Epithelial cell of esophagus (primary cell): ENCODE results near the gene CLEC1A.

Experiments used
- DNase-seq: peaks from one replicate; pipeline ENCODE4 v3.0.0; 2010; ENCODE audit warnings: low read depth
- H3K4me3 ChIP-seq: 2 replicates; pipeline ENCODE4 v1.5.1; 2011; ENCODE audit warnings: mild to moderate bottlenecking, low read length, control low read depth
- TF ChIP-seq, protein P1 (sequence below): IDR thresholded peaks from 2 replicates; pipeline ENCODE4 v1.5.1; 2011; ENCODE audit warnings: low read depth, mild to moderate bottlenecking, low read length, control low read depth, inconsistent platforms; ENCODE audit not compliant: insufficient read depth; ENCODE audit errors: missing control alignments

Gene CLEC1A

DNA sequence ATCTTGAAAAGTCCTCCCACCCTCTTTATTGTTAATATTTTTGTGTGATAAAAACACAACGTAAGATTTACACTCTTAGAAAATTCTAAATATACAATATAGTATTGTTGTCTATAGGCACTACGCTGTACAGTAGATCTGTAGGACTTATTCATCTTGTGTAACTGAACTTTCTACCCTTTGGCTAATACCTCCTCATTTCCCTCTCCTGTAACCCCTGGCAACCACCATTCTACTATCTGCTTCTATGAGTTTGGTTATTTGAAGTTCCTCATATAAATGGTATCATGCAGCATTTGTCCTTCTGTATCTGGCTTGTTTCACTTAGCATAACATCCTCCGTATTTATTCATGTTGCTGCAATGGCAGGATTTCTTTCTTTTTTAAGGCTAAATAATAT is 73.5 kb downstream of the CLEC1A start:
- no peak for DNase-seq
- TF ChIP-seq, protein P1, sequence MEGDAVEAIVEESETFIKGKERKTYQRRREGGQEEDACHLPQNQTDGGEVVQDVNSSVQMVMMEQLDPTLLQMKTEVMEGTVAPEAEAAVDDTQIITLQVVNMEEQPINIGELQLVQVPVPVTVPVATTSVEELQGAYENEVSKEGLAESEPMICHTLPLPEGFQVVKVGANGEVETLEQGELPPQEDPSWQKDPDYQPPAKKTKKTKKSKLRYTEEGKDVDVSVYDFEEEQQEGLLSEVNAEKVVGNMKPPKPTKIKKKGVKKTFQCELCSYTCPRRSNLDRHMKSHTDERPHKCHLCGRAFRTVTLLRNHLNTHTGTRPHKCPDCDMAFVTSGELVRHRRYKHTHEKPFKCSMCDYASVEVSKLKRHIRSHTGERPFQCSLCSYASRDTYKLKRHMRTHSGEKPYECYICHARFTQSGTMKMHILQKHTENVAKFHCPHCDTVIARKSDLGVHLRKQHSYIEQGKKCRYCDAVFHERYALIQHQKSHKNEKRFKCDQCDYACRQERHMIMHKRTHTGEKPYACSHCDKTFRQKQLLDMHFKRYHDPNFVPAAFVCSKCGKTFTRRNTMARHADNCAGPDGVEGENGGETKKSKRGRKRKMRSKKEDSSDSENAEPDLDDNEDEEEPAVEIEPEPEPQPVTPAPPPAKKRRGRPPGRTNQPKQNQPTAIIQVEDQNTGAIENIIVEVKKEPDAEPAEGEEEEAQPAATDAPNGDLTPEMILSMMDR, result no peak
- no peak overlapping the region for H3K4me3 ChIP-seq

DNA sequence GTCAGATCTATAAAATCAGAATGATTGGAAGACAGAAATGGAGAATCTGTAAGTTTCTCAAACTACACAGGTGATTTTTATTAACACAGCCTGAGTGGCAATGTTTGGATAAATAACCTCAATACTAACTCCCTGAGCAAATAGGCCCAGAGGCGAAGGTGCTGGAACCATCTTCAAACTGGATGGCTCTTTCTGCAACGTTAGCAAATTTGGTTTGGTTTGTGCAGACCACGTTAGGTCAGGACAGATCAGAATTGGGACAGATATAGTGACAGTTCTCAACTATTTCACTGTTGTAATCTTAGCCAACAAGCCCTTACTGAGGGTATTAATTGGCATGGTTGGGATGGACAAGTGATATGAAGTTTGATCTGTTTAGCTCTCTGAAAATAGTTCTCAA is 77.4 kb downstream of the CLEC1A start:
- DNase-seq, result no peak
- TF ChIP-seq, protein P1, result no peak
- H3K4me3 ChIP-seq, result no peak overlapping the region
